Measurements from ENCODE around the gene ARID3C.

Gene ARID3C

DNA sequence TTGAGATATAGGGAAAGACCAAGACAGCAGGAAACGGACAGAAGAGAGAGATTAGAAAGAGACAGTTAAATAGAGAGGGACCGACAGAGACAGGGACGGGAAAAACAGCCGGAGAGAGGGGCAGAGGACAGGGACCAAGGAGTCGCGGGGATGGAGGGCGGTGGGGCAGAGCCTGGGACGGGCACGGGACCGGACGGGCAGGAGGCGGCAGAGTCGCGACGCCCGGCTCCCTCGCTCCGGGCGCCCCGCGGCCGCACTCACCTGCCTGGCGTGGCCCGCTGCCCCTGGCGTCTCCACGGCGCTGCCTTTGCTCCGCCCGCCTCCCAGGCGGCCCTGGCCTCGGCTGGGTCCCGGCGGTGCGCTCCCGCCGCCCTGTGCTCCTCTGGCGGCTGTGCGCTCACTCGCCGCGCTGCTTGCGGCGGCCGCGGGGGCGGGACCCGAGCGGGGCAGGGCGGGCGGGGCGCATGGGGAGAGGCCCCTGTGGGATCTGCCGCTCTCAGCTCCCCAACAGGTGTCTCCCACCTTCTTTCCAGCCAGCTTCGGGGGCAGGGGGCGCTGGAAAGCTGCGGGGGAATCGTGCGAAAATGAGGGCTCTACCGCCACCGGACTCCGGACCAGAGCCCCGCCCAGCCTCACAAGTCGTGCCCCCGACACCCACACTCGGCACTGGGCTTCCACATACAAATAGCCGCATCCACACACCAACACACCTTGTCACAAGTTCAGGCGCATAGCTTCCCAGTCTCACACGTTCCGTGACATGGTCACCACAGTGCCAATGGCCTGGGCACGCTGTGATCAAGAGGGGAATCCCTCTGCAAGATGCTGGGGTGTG lies at the start of gene ARID3C:
Gene ARID3C, minus strand, starts transcription at position 411 of the 835 bp plus-strand sequence. CDS start 1,052 bp downstream, outside the sequence.
- TF ChIP-seq, protein P1, sequence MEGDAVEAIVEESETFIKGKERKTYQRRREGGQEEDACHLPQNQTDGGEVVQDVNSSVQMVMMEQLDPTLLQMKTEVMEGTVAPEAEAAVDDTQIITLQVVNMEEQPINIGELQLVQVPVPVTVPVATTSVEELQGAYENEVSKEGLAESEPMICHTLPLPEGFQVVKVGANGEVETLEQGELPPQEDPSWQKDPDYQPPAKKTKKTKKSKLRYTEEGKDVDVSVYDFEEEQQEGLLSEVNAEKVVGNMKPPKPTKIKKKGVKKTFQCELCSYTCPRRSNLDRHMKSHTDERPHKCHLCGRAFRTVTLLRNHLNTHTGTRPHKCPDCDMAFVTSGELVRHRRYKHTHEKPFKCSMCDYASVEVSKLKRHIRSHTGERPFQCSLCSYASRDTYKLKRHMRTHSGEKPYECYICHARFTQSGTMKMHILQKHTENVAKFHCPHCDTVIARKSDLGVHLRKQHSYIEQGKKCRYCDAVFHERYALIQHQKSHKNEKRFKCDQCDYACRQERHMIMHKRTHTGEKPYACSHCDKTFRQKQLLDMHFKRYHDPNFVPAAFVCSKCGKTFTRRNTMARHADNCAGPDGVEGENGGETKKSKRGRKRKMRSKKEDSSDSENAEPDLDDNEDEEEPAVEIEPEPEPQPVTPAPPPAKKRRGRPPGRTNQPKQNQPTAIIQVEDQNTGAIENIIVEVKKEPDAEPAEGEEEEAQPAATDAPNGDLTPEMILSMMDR (IDR thresholded peaks at IDR 0.05; ENCODE audit: low read depth, low read length) = no peak
- H3K4me3 ChIP-seq (replicated peaks in 1 of 2; ENCODE audit: low read depth in 2 of 2, low read length in 2 of 2) = peak within 1 kb of the TSS; percentile 42 to 46
- DNase-seq (ENCODE audit: low read depth in 2 of 2) = no peak

- TF ChIP-seq, protein P1 (IDR thresholded peaks at IDR 0.05; ENCODE audit: low read depth, low read length) = no peak
- no peak overlapping the region for H3K4me3 ChIP-seq (replicated peaks in 1 of 2; ENCODE audit: low read depth in 2 of 2, low read length in 2 of 2)
- DNase-seq (ENCODE audit: low read depth in 2 of 2) = peak in 1 of 2 donors; percentile 68
Measured at GRCh38 chr9:34675869-34676268, 47.0 kb upstream of the ARID3C start.

GRCh38 chr9:34675048-34675714 lies 46.3 kb upstream of the ARID3C start:
- TF ChIP-seq, protein P1 (IDR thresholded peaks at IDR 0.05; ENCODE audit: low read depth, low read length) = peak; percentile 83
- H3K4me3 ChIP-seq (replicated peaks in 1 of 2; ENCODE audit: low read depth in 2 of 2, low read length in 2 of 2) = no peak overlapping the region
- DNase-seq (ENCODE audit: low read depth in 2 of 2) = peak; percentile 70 to 88

DNA sequence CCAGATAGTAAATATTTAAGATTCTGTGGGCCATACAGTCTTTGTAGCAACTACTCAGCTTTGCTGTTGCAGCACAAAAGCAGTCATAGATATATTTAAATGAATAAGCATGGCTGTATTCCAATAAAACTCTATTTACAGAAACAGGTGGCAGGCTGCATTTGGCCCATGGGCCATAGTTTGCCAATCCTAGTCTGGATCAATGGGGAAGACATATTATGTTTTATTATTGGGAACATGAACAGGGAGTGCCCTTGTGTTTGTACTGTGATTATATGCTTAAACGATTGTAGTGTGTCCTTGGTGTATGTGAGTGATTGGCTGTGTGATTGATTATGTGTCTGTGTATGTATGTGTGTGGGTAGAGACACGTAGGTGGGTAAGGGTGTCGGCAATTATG lies 45.6 kb upstream of the ARID3C start:
- H3K4me3 ChIP-seq (replicated peaks in 1 of 2; ENCODE audit: low read depth in 2 of 2, low read length in 2 of 2) = no peak overlapping the region
- no peak for DNase-seq (ENCODE audit: low read depth in 2 of 2)
- TF ChIP-seq, protein P1 (IDR thresholded peaks at IDR 0.05; ENCODE audit: low read depth, low read length) = no peak

GRCh38 chr9:34671307-34671706 lies 42.4 kb upstream of the ARID3C start:
- H3K4me3 ChIP-seq (replicated peaks in 1 of 2; ENCODE audit: low read depth in 2 of 2, low read length in 2 of 2) = no peak overlapping the region
- no peak for DNase-seq (ENCODE audit: low read depth in 2 of 2)
- TF ChIP-seq, protein P1 (IDR thresholded peaks at IDR 0.05; ENCODE audit: low read depth, low read length) = no peak

DNA sequence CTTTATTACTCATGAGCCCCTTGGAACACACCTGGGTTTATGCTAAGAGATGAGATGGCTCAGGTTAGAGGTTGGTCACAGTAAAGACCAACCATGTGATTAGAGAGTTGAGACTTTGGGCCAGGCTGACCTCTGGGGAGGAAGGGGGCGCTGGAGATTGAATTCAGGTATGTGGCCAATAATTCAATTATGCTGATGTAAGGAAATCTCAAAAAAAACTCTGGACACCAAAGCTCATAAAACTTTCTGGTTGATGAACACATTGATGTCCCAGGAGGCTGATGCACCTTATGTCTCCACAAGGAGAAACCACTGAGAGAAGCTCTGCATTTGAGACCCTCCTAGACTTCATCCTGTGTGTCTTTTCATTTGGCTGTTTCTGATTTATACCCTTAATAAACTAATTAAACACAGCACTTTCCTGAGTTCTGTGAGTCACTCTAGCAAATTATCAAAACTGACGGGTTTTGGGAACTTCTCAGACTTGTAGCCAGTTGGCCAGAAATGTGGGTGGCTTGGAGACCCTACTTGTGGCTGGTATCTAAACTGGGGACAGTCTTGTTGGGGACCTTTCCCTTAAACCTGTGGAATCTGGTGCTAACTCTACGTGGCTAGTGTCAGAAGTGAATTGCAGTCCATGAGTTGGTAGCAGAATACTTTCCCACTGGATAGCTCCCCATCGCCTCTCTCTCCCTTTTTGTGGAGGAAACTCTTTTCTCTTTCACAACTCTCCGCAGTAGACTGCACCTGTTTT lies 41.1 kb upstream of the ARID3C start:
- TF ChIP-seq, protein P1 (IDR thresholded peaks at IDR 0.05; ENCODE audit: low read depth, low read length) = no peak
- H3K4me3 ChIP-seq (replicated peaks in 1 of 2; ENCODE audit: low read depth in 2 of 2, low read length in 2 of 2) = no peak overlapping the region
- DNase-seq (ENCODE audit: low read depth in 2 of 2) = no peak

Data from cardiac fibroblast (primary cell).